NCI-H510A treated with DMSO at 0.1 percent for 48 hours (cell line): ENCODE measurements around the gene LRR1.
A peak's percentile ranks its signal among the peaks of the same experiment; 100 is the strongest.

Experiments used
- DNase-seq: peaks from one replicate; lab custom pipeline; 2025; lab: John Stamatoyannopoulos, UW

LRR1 gene, protein sequence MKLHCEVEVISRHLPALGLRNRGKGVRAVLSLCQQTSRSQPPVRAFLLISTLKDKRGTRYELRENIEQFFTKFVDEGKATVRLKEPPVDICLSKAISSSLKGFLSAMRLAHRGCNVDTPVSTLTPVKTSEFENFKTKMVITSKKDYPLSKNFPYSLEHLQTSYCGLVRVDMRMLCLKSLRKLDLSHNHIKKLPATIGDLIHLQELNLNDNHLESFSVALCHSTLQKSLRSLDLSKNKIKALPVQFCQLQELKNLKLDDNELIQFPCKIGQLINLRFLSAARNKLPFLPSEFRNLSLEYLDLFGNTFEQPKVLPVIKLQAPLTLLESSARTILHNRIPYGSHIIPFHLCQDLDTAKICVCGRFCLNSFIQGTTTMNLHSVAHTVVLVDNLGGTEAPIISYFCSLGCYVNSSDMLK

DNA sequence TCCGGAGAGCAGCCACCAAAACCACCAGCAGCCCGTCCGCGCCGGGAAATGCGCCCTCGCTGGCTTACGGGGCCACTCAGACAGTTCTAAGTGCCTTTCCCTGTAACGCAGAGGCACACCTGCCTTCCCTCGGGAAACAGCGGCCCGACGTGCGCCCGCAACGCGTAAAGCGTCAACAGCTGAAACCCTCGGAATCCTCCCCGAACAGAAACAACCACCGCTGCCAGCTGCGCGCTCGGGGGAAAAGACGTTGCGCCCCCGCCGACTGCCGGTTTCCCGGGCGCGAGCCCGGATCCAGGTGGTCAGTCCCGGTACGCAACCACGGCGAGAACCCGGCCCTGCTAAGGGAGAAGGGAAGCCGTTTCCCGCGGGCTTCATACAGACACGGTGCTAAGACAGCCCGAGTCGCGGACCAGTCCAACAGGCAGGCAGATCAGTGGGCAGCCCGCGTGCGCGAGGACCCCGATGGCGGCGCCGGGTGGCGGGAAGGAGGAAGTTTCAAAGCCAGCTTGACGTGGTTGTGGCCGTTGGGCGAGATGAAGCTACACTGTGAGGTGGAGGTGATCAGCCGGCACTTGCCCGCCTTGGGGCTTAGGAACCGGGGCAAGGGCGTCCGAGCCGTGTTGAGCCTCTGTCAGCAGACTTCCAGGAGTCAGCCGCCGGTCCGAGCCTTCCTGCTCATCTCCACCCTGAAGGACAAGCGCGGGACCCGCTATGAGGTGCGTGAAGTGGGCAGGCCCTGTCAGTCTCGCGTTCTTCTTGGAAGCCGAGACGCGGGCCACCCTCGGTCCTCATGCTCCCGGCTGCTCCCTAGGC lies at the start of gene LRR1:
Gene LRR1 (plus strand): TSS at position 456 of the 816 bp plus-strand sequence. CDS start 81 bp downstream, at position 537.
- DNase-seq: peak; percentile 88

DNA sequence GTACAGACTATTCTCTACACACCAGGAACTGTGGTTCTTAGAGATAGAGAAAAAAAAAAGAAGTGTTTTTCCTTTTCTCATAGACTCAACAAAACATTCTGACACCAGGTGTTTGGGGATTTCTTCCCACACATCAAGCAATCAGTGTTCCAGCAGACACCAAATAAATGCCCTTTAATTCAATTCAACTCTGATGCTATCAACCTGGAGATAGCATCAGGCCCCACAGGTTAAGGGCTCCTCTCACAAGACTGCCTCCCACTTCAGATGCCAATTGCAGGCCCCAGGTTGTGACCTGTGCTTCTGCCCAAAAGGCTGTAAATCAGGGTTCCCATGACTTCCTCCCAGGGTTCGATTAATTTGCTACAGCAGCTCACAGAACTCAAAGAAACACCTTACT lies 49.3 kb upstream of the LRR1 start:
- no peak for DNase-seq

DNA sequence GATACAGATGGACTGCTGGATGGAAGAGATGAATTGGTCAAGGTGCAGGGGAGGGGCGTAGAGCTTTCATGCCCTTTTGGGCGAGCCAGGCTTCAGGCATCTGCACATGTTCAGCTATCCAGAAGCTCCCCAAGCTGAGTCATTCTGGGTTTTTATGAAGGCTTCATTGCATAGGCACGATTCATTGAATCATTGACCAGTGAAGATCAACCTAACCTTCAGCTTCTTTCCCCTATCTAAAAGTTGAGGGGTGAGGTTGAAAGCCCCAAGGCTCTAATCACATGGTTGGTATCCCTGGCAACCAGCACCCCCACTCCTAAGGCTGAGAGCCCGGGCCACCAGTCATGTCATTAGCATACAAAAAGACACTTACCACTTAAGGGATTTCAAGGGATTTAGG lies 48.9 kb upstream of the LRR1 start:
- DNase-seq: no peak

DNA sequence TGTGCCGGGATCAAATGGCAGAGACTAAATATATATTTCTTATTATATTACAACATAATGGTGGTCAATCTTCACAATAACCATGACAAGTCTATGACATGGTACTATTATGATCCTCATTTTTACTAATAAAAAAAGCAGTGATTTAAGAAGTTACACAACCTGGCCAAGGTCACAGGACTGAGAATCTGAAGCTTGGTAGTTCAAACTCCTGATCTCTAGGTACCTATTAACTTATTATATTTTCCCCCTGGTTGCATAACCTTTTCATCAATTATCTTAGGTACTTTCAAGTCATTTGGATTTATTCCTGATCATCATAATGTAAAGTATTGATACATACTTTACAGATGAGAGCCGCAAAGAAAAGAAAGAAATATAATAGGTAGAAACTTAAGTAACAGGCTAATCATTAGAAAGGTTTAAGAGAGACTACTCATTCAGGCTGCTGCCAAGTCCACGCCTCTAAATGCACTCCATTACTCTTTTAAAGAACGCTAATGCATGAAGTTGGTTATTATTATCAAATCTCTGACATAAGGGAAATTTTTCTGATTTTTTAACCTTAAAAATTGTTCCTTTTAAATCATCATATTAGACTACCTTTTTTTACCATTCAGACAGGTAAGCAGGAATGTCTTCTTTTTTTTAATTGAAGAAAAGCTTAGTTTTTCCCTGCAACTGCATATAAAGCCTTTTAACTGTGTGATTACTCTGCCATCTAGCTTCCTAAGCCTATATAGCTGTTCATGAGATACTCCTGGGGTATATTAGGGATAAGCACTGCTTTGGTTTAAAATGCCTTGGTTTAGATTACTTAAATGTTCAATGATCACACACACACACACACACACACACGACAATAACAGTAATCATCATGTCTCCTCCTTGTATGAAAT lies 48.2 kb upstream of the LRR1 start:
- peak; percentile 14 for DNase-seq

DNA sequence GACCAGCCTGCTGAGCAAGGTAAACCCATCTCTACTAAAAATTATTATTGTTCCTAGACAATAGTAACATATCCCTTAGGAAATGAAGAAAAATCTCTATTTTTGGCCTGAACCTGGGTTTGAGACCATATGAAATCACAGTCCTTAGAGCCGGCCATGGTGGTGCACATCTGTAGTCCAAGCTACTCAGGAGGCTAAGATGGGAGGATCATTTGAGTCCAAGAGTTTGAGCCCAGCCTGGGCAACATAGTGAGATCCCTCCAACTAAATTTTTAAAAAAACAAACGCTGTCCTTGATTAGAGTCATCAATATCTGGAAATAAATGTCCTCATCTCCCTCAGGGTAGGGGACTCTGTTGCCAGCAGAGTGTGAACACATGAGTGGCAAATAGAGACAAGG lies 47.2 kb upstream of the LRR1 start:
- DNase-seq: no peak

DNA sequence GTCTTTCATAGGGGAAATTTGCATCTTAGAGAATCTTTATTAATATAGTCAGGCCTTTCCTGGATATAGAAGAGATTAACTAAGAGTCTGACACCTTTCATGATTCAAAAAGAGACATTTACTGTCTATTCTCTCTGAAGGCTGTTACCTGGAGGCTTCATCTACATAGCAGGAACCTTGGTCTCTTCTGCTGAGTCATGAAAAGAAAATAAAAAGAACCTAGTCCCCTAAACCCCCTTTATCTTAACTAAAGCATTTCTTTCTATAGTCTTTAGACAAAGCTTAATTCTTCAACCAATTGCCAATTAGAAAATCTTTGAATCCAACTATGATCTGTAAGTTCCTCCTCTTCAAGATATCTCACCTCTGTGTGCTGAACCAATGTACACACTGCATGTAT lies 45.6 kb upstream of the LRR1 start:
- DNase-seq: peak; percentile 59

DNA sequence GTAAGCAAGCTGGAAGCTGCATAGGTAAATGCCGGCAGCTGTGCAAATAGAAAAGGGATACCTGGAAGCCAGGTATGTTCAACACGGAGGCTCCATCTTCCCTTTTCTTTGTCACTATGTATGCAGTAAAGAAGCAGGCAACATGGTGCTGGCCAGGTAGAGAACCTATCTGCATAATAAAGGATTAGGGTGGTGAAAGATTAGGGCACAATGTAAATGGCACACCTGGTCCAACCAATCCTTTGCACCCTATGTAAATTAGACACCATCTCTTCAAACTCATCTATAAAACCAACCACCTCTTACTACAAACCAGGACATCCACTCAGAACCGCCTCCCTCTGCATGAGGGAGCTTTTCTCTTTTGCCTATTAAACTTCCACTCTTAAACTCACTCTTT lies 44.8 kb upstream of the LRR1 start:
- DNase-seq: peak; percentile 87

DNA sequence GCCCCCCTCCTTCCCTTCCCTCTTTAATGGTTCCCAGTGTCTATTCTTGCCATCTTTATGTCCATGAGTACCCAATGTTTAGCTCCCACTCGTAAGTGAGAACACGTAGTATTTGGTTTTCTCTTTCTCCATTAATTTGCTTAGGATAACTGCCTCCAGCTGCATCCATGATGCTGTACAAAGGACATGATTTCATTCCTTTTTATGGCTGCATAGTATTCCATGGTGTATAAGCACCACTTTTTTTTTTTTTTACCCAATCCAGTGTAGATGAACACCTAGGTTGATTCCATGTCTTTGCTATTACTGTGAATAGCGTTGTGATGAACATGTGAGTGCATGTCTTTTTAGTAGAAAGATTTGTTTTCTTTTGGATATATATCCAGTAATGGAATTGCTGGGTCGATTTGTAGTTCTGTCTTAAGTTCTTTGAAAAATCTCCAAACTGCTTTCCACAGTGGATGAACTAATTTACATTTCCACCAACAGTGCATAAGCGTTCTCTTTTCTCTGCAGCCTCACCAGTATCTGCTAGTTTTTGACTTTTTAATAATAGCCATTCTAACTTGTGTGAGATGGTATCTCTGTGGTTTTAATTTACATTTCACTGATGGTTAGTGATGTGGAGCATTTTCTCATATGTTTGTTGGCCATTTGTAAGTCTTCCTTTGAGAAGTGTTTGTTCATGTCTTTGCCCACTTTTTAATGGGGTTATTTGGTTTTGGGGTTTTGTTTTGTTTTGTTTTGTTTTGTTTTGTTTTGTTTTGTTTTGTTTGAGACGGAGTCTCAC lies 38.6 kb upstream of the LRR1 start:
- no peak for DNase-seq

DNA sequence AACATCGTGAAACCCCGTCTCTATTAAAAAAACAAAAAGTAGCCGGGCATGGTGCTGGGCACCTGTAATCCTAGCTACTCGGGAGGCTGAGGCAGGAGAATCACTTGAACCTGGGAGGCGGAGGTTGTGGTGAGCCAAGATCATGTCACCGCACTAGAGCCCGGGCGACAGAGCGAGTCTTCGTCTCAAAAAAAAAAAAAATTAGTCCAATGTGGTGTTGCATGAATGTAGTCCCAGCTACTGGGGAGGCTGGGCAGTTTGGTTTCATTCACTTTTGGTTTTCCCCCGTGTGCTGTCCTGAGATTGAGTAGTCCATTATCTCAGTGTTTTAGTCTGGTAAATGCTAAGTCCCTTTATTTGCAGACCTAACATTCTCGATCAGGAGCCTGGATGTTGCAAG lies 32.0 kb upstream of the LRR1 start:
- DNase-seq: no peak

DNA sequence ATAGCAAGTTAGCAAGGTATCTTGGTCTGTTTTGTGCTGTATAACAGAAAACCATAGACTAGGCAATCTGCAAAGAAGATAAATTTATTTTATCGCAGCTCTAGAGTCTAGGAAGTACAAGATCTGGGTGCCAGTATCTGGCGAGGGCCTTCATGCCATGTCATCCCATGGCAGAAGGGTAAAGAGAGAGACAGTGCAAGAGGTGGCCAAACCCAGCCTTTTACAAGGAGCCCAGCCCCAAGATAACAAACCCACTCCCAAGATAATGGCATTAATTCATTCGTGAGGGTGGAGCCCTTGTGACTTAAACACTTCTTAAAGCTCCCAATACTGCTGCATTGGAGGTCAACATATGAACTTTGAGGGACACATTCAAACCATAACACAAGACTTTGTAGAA lies 29.5 kb upstream of the LRR1 start:
- DNase-seq: no peak

DNA sequence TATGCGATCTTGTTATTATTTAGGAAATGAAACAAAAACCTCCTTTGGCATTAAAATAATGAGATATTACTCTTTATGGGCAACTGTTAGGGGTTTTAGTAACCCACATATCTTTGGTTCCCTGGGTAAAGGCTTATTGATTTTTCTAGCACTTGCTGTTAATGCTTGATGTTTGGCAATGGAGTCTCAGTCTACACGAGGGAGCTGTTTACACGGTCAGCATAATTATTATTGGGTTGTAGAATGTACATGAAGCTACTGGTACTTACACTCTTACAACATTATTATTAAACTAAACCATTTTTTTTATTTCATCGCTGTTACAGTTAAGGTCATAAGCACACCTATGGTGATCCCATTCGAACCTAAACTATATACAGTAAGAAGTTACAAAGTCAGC lies 24.7 kb upstream of the LRR1 start:
- DNase-seq: no peak

DNA sequence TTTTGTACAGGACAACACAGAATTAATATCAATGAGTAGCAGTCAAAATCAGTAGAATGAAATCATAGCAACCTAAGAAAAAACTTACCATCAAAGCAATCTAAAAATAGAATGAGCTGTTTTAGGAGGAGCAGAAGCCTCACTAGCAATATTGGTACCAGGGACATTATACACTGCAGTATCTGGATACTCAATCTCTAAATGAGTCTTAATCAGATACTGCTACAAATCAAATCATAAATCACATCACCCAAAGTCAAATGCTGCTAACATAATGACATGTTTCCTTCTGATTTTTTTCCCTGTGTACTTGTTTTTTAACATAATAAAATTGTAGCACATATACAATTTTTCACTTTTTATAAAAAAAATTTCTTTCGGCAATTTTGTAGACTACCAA lies 20.6 kb upstream of the LRR1 start:
- no peak for DNase-seq

DNA sequence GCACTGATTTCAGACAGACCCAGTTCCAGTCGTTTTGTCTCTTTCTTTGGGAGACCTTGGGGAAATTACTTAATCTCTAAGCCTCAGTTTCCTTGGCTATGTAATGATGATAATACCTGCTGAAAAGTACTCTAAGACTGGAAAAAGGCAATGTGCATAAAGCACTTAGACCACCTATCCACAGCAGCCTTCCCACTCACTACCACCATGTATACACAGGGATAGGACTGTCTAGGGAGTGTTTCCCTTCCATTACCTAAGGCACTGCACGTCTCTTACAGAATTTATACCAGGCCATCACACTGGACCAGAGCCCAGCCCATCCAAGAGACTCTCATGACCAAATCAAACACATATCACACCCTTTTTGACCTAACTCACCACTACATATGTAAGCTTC lies 18.9 kb upstream of the LRR1 start:
- DNase-seq: no peak

DNA sequence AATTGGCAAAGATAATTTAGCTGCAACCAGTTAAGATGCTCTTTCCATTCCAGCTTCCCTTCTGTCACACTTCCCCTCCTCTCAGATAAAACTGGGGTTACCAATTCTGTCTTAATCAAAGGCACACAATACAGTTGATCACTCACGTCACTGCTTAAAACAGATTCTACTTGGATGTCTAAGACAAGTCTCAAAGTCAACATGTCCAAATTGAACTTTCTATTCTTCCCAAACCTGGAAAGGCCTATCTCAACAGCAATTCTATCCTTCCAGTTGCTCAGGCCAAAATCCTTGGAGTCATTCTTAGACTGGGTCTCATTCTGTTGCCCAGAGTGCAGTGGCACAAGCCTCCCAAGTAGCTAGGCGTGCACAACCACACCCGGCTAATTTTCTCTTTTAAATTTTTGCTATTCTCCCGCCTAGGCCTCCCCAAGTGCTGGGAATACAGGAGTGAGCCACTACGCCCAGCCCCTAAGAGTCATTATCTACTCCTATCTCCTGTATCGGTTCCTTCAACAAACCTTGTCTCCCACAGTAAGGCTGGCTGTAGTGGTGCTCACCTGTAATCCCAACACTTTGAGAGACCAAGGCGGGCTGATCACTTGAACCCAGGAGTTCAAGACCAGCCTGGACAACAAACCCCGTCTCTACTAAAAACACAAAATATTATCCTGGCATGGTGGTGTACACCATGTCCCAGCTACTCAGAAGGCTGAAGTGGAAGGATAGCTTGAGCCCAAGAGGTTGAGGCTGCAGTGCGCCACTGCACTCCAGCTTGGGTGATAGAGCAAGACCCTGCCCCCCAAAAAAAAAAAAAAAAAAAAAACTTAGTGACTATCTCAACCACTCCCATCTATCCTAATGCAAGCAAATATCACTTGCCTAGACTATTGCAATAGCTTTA lies 17.3 kb upstream of the LRR1 start:
- DNase-seq: no peak

DNA sequence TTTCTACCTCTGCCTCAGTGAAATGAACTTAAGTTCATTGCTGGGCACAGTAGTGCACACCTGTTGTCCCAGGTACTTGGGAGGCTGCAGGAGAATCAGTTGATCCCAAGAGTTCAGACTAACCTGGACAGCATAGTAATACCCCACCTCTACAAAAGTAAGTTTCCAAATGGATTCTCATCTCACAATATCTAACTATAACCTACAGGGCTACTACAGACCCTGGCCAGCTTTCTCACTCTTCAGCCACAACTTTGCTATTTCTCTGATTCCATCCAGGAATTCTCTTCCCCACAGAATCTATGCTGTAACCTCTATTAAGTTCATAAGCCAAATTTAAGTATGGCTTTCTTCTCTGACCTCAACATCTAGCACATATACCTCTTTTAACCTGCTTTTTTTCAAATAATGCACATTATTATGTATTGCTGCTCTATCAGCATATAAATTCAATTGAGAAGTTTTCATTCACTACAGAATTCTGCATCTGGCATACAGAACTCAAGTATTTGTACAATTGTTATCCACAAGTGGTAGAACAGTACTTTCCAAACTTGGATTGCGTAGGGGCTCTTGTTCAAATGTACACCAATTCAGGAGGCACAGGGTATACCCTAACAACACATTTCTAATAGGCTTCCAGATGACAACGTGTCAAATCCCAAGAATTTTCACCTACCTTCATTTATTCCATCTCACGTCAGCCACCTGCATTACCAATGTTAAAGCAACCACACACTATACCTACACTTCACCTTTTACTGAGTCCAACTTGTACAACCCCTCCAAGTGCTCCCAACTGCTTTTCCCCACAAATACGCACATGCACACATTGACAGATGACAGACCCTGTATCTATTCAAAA lies 16.4 kb upstream of the LRR1 start:
- no peak for DNase-seq

DNA sequence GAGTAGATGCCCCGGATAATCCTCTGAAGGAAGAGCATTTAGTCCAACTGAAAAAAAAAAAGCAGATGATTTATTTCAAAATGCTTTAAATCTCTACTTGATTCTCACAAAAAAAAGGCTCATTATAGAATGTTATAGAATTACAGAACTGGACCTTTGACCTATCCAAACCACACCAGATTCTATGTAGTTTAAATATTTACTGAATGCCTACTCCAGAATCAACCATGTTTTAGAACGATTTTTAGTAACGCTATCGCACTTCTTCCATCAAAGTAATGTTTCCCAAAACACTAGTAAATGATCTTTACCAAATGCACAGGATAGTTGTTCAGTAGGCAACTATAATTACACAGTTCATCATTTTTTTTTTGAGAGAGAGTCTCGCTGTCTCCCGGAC lies 15.1 kb upstream of the LRR1 start:
- no peak for DNase-seq

DNA sequence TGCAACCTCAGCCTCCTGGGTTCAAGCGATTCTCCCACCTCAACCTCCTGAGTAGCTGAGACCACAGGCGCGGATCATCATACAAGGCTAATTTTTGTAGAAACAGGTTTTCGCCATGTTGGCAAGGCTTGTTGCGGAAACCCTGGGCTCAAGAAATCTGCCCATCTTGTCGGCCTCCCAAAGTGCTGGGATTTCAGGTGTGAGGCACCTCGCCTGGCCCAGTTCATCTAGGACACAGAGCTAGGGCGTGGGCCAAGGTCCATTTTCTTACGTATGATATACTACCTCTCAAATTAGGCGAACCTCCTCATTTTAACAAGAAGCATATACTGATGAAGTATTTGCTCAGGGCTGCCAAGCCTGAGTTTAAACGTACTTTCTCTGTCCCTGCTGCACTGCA lies 14.7 kb upstream of the LRR1 start:
- DNase-seq: no peak

DNA sequence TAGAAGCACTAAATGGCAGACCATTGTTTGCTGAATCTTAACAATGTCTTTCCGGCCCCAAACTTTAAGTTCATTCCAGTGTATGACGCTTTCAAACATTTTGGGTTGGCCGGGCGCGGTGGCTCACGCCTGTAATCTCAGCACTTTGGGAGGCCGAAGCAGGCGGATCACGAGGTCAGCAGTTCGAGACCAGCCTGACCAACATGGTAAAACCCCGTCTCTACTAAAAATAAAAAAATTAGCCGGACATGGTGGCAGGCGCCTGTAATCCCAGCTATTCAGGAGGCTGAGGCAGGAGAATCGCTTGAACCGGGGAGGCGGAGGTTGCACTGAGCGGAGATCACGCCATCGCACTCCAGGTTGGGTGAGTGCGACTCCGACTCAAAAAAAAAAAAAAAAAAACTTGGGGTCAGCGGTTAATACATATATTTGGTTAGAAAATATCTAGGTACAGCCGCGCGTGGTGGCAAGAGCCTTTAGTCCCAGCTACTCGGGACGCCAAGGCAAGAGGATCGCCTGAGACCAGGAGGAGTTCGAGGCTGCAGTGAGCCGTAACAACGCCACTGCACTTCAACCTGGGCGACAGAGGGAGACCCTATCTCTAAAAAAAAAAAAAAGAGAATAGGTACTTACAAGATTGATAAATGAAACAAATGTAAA lies 13.6 kb upstream of the LRR1 start:
- peak; percentile 34 for DNase-seq
